GDM1 (cell line): ENCODE data around the gene MRPS22.

Source experiments
- DNase-seq: peaks from one replicate; lab custom pipeline; 2025; lab: John Stamatoyannopoulos, UW

MRPS22 gene

DNA sequence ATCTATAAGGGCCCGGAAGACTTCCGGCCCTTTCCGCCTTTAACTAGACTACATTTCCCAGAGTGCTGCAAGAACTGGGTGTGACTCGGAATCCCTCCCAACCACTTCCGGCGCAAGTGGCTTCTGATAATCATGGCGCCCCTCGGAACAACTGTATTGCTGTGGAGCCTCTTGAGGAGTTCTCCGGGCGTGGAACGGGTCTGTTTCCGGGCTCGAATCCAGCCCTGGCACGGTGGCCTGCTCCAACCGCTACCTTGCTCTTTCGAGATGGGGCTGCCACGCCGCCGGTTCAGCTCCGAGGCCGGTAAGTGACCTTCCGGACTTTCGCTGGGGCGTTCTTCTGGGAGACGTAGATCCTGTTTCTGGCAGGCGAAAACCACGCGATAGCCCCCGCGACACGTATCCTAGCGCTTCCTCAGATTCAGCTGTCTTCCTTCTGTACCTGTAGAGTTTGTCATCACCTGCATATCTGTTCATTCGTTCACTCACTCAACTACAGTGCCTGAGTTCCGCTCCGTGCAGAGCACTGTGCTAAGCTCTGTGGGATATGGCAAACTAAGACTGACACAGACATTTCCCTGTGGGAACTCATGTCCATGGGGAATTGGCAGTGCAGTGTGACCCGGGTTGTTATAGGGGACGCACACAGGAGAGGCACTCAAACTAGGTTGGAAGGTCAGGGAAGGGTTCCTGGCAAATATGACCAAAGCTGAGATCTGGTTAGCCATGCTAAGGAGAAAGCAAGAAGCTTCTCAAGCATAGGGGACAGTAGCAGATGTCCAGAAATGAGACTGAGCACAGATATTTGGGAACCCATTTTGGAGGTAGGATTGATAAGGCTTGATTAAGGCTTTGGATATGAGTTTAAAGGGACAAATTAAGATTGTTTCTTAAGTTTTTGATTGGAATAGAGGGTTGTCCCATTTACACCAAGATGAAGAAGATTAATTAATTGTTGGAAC lies at the start of gene MRPS22:
MRPS22 (plus strand) TSS at position 126 of the 962 bp plus-strand sequence; CDS start at position 133, 7 bp downstream.
- DNase-seq: peak; percentile 61

DNA sequence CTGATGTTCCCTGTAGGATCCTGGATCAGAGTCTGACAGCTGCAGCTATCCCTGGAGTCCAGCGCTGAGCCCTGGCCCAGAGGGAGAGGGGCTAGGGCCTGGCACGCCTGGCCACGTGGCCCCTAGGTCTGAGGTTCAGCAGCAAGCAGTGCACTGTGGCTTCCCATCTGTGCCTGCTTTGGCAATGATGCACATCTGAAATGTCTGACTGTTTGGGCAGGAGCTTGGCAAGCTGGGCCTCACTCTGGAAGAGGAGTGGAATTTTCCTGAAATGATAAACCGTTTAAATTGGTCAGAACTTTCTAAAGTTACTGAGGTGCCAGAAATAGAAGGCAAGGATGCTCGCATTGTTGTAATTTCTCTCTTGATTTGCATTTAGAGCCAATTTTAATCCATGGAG lies 48.8 kb upstream of the MRPS22 start:
- no peak for DNase-seq

DNA sequence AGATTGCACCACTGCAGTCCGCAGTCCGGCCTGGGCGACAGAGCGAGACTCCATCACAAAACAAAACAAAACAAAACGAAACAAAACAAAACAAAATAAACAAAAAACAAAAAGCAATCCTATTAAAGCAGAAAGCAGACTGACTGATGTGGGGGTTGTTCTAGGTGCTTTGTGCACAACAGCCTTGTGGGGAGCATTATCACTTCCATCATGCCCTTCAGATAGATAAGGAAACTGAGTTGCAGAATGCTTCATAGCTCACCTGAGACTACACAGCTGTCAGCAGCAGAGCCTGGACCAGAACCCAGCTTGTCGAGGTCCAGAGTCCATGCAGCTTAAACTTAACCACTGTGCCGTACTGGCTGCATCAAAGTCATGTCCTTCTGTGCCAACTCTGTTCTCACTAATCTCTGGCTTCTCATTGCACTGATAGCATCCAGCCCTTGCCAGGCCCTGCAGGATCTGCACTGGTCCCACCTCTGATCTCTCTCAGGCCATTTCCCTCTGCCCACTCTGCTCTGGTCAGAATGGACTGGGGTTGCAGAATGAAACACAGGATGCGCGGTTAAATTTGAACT lies 47.6 kb upstream of the MRPS22 start:
- DNase-seq: no peak

- no peak for DNase-seq
These were observed 46.1 kb upstream of the MRPS22 start for GRCh38 chr3:139297588-139298311.

- DNase-seq: no peak
These were observed 44.3 kb upstream of the MRPS22 start for GRCh38 chr3:139299261-139300132.

DNA sequence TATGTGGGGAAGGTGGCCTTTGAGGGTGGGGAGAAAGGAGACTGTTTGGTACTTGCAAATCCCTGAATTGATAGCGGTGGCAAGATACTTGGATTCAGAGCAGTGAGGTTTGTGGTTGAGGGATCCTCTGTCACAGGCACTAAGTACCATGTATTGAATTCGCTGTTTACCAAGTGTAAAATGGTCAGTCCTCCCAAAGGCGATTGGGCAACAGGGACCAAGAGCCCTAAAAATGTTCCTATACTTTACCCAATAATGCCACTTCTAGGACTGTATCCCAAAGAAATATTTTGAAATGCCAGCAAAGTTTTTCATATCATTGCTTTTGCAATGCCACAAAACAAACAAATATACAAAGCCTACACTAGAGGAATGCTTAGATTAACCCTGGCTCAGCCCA lies 43.4 kb upstream of the MRPS22 start:
- no peak for DNase-seq

- DNase-seq: no peak
These were observed 42.6 kb upstream of the MRPS22 start for GRCh38 chr3:139301183-139301582.

DNA sequence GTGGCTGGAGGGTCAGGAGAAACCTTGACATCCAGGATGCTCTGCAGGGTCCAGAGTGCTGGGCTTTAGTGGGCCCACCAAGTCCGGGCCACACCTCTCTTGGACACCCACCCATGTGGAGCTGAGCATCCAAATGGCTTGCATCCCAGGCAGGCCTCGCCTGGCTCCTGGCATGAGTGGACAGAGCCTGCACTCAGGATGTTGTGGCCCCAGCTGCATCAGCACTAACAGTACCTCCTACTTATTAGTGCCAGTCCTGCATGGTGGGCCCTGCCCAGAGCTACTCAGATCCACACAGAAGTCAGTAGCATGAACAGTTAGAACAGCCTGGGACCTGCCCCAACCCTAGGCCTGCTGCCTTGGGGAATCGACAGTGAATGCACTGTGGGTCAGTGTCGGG lies 42.2 kb upstream of the MRPS22 start:
- no peak for DNase-seq

- DNase-seq: no peak
These were observed 41.6 kb upstream of the MRPS22 start for GRCh38 chr3:139302084-139302800.

DNA sequence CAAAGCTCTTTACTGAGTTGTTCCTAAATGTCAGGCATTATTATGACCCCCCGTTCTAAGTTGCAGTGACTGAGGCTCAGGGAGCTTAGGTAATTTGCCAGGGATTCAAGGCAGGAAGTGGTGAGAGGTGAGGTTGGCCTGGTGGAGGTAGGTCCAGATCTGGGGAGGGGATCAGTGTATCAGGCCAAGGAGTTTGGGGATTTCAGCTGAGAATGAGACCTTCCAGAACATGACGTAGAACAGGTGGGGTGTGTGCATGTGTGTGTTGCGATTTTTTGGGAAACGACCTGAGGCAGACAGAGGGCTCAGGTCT lies 41.1 kb upstream of the MRPS22 start:
- no peak for DNase-seq

DNA sequence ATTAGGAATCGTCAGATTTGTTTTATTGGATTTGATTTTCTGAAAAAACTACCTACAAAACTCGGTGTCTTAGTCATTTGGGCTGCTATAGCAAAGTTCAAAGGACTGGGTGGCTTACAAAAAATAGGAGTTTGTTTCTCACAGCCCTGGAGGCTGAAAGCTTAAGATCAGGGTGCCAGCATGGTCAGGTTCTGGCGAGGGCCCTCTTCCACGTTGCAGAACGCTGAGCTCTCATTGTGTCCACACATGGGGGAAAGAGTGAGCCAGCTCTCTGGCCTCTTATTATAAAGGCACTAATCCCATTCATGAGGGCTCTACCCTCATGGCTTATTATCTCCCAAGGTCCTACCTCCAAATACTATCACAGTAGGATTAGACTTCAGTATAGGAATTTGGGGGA lies 40.6 kb upstream of the MRPS22 start:
- no peak for DNase-seq

DNA sequence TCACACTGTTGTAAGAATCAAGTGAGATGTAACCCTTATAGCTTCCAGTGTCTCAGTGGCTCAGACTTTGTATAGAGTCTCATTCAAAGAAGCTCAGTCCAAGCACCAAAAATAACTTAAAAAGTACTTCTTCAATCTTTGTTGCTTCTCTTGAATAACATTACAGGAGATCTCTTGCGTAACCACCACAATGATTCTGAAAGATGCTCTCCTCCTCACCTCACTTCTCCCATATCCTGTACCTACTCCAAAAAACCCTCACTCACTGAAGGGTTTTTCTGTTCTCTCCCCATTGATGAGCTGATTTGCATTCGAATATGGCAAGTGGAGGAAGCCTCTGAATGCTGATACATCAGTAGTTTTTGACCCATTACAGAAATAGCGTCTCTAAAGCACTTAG lies 39.4 kb upstream of the MRPS22 start:
- DNase-seq: no peak

DNA sequence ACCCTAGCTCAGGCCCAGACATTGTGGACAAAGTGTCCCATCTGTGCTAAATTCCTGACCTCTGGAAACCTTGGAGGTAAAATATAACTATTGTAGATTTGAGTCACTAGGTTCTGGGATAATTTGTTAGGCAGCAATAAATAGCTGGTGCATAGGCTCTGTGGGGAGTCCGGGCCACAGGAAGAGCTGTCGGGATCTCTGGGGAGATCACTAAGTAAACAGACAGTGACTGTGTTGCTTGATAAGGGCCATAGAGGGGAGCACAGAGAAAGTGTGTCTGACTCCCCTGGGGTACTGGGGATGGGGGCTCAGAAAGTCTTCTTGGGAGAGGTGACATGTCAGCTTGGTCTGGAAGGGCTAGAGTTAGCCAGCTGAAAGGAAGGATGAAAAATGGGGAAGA lies 37.7 kb upstream of the MRPS22 start:
- DNase-seq: no peak

DNA sequence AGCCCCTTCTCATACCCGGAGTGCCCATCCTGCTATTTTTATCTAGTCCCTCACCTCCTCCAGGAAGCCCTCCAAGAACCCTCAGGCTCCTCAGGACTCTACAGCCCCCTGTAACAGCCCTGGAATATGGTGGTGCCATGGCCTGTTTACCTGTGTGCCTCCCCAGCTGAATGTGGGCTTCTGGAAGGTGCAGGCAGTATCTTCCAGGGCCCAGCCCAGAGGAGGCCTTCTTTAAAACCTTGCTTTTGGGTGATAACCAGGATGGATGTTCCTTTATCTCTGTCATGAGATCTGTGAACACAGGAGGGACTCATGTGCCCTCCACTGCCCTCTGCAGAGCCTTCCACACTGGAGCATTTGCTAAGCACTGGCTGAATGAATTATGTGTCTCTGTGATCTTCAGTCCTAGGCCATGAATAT lies 36.7 kb upstream of the MRPS22 start:
- DNase-seq: no peak

- DNase-seq: no peak
These were observed 35.9 kb upstream of the MRPS22 start for GRCh38 chr3:139307601-139308555.

DNA sequence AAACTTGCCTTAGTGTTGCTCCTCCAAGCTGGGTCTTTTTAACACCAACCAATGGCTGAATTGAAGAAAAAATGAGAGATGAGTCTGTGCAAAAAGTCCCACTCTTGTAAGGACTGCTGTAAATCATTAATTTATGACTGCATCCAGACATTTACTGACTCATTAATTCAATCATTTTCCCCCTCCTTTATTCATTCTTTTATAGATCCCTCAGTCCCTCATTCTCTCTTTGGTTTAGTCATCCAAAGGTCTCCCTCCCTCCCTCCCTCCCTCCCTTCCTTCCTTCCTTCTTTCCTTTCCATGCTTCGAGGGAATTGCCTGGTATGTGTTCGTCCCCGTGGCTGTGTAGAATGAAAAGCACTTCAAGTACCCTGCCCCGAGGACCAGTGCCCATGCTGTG lies 35.3 kb upstream of the MRPS22 start:
- DNase-seq: no peak

DNA sequence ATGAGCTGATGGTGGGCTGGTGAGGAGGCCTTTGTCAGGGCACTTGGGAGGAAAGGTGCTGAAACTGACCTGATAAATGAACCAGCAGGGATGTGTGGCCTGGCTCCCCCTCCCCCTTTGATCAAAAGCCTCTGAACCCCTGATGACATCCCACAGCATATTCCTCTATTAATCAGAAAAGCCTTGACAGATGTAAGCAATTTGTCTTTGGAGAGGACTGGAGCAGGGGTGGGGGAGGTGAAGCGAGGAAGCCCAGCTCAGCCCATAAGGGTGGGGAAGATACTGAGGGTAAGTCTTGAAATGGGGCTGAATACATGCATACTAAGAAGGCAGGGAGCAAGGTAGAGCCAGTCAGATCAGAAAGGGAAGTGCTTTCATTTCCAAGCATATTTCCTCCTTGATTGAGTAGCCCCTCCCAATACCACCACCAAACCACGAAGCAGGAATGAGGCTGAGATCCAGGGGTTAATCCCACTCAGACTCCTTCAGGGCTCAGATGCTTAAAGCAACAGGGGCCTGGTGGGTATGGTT lies 34.7 kb upstream of the MRPS22 start:
- no peak for DNase-seq

- DNase-seq: no peak
These were observed 33.9 kb upstream of the MRPS22 start for GRCh38 chr3:139309880-139310279.

GRCh38 chr3:139310474-139310933 lies 33.3 kb upstream of the MRPS22 start:
- no peak for DNase-seq

- no peak for DNase-seq
These were observed 32.3 kb upstream of the MRPS22 start for GRCh38 chr3:139311557-139311956.
